Ovary (tissue), 3 donors: ENCODE data around the gene HSPA12A.

ENCODE experiments used
- CTCF ChIP-seq, 3 donors: fragments of 450-650 bp in 2 of 3; fragments of 200-600 bp in 1 of 3; IDR thresholded peaks; one replicate each; pipeline versions ENCODE4 v1.5.1 to v1.8.0; 2016 to 2022; ENCODE audit warnings: antibody characterized with exemption in 3 of 3, mild to moderate bottlenecking in 1 of 3
- POLR2A ChIP-seq: fragments of 450-650 bp; IDR thresholded peaks from one replicate; pipeline ENCODE4 v1.6.1; 2017; ENCODE audit warnings: antibody characterized with exemption, mild to moderate bottlenecking, moderate library complexity
- donor health status: DM: no; HTN: no; CAD: no.

- TF ChIP-seq CTCF (IDR thresholded peaks at IDR 0.05) (no peak), POLR2A (no peak)
These were observed 115.6 kb downstream of the HSPA12A start for GRCh38 chr10:116626815-116627214.
